OCI-LY3 (cell line): ENCODE results near the gene FANCE.

ENCODE experiments used
- CTCF ChIP-seq: fragments of 200-600, 300-600 bp; sonication (generic); IDR thresholded peaks from 2 replicates; pipeline ENCODE4 v1.5.1; 2014; ENCODE audit warnings: antibody characterized with exemption, low read length, low read depth
- EZH2phosphoT487 ChIP-seq: fragments of 200-600 bp; shearing (Covaris generic); IDR thresholded peaks from 2 replicates; pipeline ENCODE4 v1.6.1; 2018; ENCODE audit warnings: antibody characterized with exemption, mixed run types, low read depth

DNA sequence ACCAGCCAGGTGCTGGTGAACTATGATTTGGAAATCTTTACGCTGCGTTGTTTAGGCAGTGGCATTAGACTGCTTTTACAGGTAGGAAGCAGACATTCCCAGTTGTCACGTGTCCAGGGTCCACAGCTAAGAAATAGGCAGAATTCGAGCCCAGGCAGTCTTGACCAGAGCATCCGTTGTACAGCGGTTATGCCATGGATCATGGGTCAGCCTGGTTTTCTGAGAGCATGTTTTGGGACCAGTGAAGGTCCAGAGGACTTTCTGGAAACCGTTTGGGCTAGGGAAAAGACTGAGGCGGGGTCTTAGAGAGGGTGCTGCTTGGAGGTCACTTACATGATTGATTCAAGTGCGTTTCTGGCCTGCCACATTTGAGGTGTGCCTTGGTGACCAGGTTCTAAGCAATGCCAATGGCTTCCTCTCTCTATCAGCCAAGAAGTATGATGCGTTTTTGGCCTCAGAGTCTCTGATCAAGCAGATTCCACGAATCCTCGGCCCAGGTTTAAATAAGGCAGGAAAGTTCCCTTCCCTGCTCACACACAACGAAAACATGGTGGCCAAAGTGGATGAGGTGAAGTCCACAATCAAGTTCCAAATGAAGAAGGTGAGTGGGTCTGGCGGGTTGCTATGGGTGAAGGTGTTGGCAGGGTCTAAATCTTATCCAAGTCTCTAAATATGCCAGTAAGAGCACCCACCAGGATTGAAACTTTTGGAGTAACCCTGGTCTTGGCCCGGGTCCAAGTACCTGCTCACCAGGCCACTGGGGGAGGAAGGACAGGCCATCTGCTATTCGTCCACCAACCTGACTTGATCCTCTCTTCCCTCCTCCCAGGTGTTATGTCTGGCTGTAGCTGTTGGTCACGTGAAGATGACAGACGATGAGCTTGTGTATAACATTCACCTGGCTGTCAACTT lies 17.9 kb downstream of the FANCE start:
- no peak for TF ChIP-seq CTCF
- TF ChIP-seq EZH2phosphoT487, result no peak
